Measurements from ENCODE around the gene FAM177A1.

The FAM177A1 gene

GRCh38 chr14:35116242-35116641 is 70.2 kb downstream of the FAM177A1 start:
- no peak for TF ChIP-seq CTCF (IDR thresholded peaks at IDR 0.05; ENCODE audit: low read length, missing control alignments)
- no peak for DNase-seq (ENCODE audit: low read depth)
- H3K4me3 ChIP-seq (replicated peaks; ENCODE audit: low read depth, low read length): no peak overlapping the region

- H3K4me3 ChIP-seq (replicated peaks; ENCODE audit: low read depth, low read length): no peak overlapping the region
- no peak for TF ChIP-seq CTCF (IDR thresholded peaks at IDR 0.05; ENCODE audit: low read length, missing control alignments)
- no peak for DNase-seq (ENCODE audit: low read depth)
Measured at GRCh38 chr14:35117112-35117511, 71.0 kb downstream of the FAM177A1 start.

- no peak for TF ChIP-seq CTCF (IDR thresholded peaks at IDR 0.05; ENCODE audit: low read length, missing control alignments)
- peak; percentile 21 for DNase-seq (ENCODE audit: low read depth)
- H3K4me3 ChIP-seq (replicated peaks; ENCODE audit: low read depth, low read length): peak overlapping the region; percentile 96
Measured at GRCh38 chr14:35121026-35121886, 75.2 kb downstream of the FAM177A1 start.

- DNase-seq (ENCODE audit: low read depth): peak; percentile 95
- H3K4me3 ChIP-seq (replicated peaks; ENCODE audit: low read depth, low read length): peak within 1 kb of the TSS; percentile 96
- no peak for TF ChIP-seq CTCF (IDR thresholded peaks at IDR 0.05; ENCODE audit: low read length, missing control alignments)
Measured at GRCh38 chr14:35121887-35122695, 76.0 kb downstream of the FAM177A1 start, which contains the start of the genes PPP2R3C and PRORP. TSS of gene PPP2R3C (minus strand) at chr14:35121990. CDS start at chr14:35121959, 31 bp downstream. TSS of gene PRORP (plus strand) at chr14:35122552. CDS start at chr14:35123246, 694 bp downstream.

- DNase-seq (ENCODE audit: low read depth): peak; percentile 61
- no peak for TF ChIP-seq CTCF (IDR thresholded peaks at IDR 0.05; ENCODE audit: low read length, missing control alignments)
- peak overlapping the region; percentile 96 for H3K4me3 ChIP-seq (replicated peaks; ENCODE audit: low read depth, low read length)
Measured at GRCh38 chr14:35122696-35123387, 76.8 kb downstream of the FAM177A1 start.

GRCh38 chr14:35123388-35123703 is 77.3 kb downstream of the FAM177A1 start:
- no peak for DNase-seq (ENCODE audit: low read depth)
- peak overlapping the region; percentile 96 for H3K4me3 ChIP-seq (replicated peaks; ENCODE audit: low read depth, low read length)
- TF ChIP-seq CTCF (IDR thresholded peaks at IDR 0.05; ENCODE audit: low read length, missing control alignments): no peak

Data from fibroblast of pulmonary artery (primary cell).